Fibroblast of villous mesenchyme (primary cell): Measurements from ENCODE around the gene TRIML1. TPM values are rescaled to one million over a fixed set of nuclear protein-coding genes. Genes with fewer than 3 reads are reported as not detected.

Experiments used
- DNase-seq: peaks from one replicate; pipeline ENCODE4 v3.0.0-alpha.2; 2010; ENCODE audit warnings: low read depth
- H3K4me3 ChIP-seq: 2 replicates; pipeline ENCODE4 v1.5.1; 2011; ENCODE audit warnings: low read depth, mild to moderate bottlenecking, low read length
- total RNA-seq: library from RNA; depleted of rRNA; stranded (reverse); fragments of >200 nt; gene quantifications from 2 replicates; pipeline ENCODE4 v1.2.3, GENCODE V29; 2012
- TF ChIP-seq, protein P1 (sequence below): IDR thresholded peaks from 2 replicates; pipeline ENCODE4 v1.5.1; 2012; ENCODE audit warnings: low read depth, mild to moderate bottlenecking, low read length; ENCODE audit not compliant: insufficient read depth

The TRIML1 gene
- total RNA-seq, 1 donor = not detected

DNA sequence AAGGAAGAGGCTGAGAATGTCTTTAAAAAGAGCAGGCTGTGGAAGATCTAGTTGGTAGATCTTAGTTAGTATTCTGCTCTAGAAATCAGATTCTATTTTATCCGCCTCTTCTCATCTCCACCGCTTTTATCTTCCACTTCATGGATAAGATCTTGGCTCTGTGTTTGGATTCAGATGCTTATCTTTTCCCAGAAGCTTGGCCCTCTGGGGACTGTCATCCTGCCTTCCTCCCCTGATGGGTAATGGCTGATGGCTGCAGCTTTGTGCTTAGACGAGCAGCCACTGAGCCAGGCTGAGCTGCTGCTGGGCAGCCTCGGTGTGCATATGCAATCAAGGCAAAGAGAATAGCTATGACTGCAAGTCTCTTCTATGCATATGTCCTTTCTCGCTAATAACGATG is 23.5 kb downstream of the TRIML1 start:
- no peak for DNase-seq
- TF ChIP-seq, protein P1, sequence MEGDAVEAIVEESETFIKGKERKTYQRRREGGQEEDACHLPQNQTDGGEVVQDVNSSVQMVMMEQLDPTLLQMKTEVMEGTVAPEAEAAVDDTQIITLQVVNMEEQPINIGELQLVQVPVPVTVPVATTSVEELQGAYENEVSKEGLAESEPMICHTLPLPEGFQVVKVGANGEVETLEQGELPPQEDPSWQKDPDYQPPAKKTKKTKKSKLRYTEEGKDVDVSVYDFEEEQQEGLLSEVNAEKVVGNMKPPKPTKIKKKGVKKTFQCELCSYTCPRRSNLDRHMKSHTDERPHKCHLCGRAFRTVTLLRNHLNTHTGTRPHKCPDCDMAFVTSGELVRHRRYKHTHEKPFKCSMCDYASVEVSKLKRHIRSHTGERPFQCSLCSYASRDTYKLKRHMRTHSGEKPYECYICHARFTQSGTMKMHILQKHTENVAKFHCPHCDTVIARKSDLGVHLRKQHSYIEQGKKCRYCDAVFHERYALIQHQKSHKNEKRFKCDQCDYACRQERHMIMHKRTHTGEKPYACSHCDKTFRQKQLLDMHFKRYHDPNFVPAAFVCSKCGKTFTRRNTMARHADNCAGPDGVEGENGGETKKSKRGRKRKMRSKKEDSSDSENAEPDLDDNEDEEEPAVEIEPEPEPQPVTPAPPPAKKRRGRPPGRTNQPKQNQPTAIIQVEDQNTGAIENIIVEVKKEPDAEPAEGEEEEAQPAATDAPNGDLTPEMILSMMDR = no peak
- H3K4me3 ChIP-seq = no peak overlapping the region

DNA sequence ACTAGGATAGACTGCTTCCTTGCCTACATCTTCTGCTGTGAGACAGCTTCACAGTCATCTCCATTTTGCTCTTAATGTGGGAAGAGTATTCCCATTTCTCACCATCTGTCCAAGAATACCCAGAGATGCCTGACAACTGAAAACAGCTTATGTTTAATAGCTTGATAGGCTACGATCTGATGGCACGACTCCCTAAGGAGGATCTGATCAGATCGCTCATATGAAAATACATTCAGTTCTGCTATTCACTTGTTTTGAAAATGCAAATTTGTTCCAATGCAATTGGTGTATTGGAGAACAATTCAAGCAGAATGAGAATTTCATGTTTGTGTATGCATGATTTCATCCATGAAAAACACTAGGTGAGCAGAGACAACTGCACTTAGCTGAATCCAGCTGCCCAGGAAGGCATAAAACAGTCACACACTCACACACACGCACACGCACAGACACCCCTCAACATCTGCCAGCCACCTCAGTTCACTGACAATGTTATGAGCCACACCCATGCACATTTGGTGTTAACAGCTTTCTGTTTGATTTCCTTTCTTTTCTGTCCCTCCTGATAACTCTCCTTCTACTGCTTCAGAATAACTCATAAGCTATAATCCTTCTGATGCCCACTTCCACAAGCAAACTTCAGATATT is 29.6 kb downstream of the TRIML1 start:
- no peak overlapping the region for H3K4me3 ChIP-seq
- TF ChIP-seq, protein P1 = no peak
- DNase-seq = no peak

DNA sequence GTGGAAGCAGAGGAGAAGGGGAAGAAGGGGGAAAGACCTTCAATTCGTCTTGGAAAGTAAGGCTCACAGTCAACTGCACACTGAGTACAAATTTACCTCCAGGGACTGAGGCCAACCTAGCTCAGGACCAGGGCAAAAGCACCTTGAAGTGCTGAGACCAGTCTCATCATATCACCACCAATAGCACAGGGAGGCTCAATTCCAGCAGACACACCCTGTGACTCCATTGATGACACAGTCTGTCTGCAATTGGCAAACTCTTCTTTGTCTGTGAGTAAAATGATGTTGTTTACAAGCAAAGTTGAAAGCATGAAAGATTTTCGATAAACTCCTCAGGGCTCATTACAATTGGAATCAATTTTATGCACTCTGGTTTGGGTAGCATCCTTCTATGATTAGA is 32.3 kb downstream of the TRIML1 start:
- TF ChIP-seq, protein P1 = no peak
- no peak for DNase-seq
- no peak overlapping the region for H3K4me3 ChIP-seq

DNA sequence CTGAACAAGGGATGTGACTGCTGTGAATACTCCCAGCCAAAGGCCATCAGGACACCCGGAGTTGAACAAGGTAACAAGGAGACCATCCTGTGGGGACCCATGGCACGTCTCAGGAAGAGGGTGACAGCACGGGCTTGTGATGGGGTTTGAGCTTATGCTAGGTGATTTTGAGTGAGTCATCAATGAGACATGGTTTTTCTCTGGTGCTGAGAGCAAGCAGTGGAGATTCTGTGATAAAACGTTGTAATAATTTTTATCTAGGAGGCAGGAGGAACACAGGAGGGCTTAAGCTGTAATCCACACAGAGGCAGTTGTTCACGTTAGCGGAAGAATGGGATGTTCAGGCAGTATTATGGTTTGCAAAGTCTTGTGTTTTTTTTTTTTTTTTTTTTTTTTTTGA is 36.0 kb downstream of the TRIML1 start:
- TF ChIP-seq, protein P1 = no peak

DNA sequence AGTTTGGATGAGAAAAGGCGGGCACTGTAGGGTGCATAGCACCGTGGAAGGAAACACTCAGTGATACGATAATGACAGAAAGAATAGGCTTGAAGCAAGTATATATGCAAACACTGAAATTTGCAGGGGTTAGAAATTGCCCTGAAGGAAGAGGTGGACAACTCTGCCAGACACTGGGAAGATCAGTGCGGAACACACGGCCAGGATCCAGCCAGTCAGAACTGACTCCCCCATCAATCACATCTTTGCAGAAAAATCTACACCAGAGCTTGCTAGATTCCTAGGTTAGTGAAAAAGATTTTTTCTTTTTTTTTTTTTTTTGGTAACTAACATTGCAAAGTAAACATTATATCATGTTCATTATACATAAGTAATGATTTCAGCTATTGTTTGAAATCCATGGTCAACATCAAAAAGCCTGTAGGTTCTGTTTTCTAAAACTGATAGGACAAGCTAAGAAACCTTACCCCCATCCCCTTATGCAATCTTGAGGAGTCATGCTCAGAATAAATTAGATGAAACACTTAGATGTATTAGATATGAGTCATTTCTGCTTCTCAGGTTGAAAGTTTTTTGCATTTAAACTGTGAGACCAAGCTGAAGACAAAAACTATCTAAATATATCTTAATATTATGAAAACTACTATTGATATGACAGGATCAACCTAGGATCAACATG is 38.9 kb downstream of the TRIML1 start:
- TF ChIP-seq, protein P1 = no peak
- no peak overlapping the region for H3K4me3 ChIP-seq
- no peak for DNase-seq

More for the DNA sequence above, 36.0 kb downstream of the TRIML1 start:
- H3K4me3 ChIP-seq = no peak overlapping the region
- no peak for DNase-seq

DNA sequence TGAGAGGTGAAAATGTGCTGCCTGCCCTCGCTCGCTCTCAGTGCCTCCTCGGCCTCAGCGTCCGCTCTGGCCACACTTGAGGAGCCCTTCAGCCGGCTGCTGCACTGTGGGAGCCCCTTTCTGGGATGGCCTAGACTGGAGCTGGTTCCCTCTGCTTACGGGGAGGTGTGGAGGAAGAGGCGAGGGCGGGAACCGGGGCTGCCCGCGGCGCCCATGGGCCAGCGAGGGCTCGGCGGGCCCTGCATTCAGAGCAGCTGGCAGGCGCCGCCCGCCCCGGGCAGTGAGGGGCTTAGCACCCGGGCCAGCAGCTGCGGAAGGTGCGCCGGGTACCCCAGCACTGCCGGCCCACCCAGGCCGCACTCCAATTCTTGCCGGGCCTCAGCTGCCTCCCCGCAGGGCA is 39.6 kb downstream of the TRIML1 start:
- TF ChIP-seq, protein P1 = no peak
- no peak overlapping the region for H3K4me3 ChIP-seq
- DNase-seq = no peak
